DMS153 treated with DMSO at 0.1 percent for 48 hours (cell line): Measurements from ENCODE around the gene ENOX1.

ENCODE experiments used
- DNase-seq: peaks from one replicate; lab custom pipeline; 2025; ENCODE audit not compliant: unreplicated experiment; lab: John Stamatoyannopoulos, UW

ENOX1 gene

GRCh38 chr13:43749503-43749902, 37.3 kb downstream of the ENOX1 start:
- DNase-seq = no peak

- no peak for DNase-seq
Measured at GRCh38 chr13:43744261-43745031, 42.3 kb downstream of the ENOX1 start.

DNA sequence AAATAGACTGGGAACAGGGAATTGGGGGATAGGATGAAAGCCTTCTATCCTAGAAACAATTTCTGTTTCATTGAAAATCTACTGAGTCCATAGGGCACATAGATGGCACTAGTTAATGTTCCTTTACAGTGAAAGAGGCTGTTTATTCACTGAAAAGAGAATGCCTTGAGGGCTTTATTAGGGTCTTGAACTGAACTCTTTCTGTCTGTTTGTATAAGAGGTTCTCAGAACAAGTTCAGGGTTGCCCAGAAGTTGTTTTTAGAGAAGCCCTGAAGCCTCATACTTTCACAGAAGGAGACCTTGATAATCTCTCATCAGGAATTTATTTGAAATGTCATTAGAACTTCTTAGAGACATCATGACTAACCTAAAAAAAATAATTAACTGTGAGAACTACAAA, 43.9 kb downstream of the ENOX1 start:
- no peak for DNase-seq

- no peak for DNase-seq
Measured at GRCh38 chr13:43737392-43737923, 49.3 kb downstream of the ENOX1 start.

GRCh38 chr13:43732726-43733125, 54.0 kb downstream of the ENOX1 start:
- no peak for DNase-seq

DNA sequence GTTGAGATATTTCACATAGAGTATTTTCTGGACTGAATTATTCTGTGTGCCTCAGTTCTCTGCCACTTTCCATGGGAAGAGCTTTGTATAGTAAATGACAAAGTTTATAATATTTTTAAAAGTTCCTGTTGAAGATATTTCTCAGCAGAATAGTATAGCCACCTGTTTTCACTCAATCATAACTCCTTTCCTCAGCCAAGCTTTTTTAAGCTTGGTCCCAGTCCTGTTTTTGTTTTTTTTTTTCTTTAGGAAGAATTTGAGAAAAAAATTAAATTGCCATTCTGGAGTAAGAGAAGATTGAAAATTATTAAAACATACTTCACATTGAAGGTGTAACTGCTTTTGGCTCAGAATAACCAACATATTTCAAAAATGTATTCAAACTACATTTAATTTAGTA, 55.5 kb downstream of the ENOX1 start:
- no peak for DNase-seq

- no peak for DNase-seq
Measured at GRCh38 chr13:43730642-43731041, 56.1 kb downstream of the ENOX1 start.

DNA sequence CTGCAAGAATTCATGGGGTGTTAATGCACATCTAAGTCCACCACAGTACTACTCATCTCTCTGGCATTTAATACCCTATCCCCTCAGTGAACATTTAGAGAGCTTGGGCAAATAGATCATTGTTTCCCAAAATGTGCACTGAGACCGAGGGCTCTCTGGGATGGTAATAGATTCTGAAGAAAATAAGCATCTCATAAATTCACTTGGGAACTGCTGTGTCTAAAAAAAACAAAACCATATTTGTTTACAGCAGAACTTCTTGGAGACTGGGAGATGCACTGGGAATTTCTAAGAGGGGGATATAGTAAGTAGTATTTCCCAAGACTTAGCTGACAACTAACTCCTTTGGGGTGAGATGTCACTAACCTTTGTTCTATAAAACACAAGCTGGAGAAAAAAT, 58.4 kb downstream of the ENOX1 start:
- DNase-seq = no peak

DNA sequence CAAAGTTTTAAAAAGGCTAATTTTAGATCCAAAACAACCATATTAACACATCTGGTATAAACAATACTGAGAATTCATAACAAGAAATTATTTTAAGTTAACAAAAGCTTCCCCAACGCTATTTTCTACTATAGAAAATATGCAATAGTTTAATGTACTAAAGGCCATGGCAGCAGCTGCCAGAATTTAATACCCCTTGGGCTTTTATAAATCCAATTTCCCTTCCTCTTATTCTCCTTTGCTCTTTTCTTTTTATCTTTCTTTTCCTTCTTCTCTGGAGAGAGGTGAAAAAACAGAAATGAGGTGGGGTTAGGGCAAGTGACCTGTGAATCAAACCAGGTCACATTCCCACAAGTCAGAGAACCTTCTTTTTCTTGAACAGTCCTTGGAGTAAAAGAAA, 58.9 kb downstream of the ENOX1 start:
- no peak for DNase-seq

DNA sequence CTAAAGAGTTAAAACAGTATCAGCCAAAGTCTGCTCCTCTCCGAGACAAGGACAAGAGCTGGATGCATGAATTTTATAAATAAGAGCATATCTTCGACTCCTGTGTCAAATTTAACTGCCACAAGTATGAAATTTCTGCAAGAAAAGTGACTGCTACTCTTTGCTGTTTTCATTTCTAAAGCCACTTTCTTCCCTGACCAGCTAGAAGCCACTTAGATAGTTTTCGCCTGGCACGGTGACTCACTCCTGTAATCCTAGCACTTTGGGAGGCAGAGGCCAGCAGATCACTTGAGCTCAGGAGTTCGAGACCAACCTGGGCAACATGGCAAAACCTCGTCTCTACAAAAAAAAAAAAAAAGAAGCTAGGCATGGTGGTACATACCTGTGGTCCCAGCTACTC, 61.3 kb downstream of the ENOX1 start:
- DNase-seq = no peak

DNA sequence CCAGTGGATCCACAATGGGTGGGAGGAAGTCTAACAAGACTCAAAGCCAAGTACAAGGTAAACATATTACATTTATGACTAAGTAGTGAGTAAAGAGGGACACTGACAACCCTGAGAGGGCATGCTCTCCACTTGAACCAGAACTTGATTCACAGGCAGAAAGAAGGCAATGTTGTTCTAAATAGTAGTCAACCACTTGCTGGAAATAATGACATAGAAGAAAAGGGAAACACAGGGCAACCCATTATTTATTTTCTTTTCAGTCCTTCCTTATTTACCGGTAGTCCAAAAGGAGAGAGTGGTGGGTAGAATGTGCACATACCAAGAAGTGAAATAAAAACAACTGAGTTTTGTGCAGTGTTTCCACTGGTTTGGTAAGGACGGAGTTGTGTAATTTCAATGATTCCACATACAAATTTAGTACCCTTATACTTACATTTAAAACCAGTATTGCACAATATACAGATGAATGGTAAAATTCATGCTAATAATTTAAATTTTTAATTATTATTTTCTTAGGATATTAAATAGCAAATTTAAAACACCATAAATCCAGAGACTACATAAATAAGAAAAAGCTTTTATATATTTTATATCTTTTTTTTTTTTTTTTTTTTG, 65.9 kb downstream of the ENOX1 start:
- DNase-seq = no peak

DNA sequence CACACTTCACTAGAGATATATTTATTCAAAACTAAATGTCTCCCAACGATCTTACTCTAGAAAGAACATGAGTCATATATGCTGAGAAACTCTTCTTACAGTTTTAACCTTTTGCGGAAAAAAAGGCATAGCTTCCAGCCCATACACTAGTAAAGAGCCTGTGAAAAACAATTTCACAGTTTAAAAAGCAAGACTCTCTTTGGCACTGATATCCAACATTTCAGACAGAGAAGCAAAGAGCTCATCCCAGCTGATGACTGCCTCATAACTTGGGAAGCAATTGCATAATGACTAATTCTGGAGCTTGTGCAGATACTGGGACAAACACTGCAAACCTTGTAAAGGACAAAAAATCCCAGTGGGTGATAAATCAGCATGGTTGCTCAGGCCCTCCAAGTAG, 88.0 kb downstream of the ENOX1 start:
- no peak for DNase-seq

DNA sequence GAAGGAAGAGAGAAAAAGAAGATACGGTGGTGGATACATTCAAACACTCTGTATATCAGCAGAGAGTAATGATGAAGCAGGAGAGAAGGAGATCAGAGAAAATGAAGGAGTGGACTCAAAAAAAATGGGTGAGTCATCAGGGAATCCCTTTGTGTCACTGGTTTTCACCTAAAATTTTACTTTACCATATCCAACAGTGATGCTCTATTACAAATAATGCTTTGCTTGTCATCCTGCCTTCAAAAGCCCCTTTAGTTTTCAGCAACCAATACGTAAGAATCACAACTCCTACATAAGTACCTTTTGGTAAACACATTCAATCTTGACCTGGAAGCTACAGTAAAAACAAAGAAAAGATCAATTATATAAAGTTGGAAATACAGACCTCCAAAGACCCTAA, 88.8 kb downstream of the ENOX1 start:
- DNase-seq = no peak

GRCh38 chr13:43697323-43697722, 89.4 kb downstream of the ENOX1 start:
- DNase-seq = no peak

DNA sequence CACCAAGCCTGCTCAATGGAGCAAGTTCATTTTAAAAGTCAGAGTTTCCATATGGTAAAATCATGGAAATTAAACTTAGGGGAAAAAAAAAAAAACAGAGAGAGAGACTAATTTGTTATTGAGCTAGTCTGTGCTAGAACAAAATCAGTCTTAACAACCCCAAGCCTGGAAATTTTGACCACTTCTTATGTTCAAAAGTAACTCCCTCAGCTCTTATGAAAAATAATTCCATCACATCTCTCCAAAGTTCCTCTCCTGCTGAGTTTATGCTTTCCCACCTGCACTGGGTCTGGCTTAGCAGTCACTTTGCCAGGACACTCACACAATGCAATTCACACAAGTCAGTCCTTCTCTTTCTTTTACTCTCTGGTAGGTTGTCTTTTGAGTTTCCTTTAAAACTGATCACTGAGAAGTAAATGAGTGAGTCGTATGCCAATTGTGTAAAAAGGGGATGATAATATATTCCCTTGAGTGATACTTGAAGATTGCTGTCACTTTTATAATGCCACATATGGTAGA, 92.6 kb downstream of the ENOX1 start:
- DNase-seq = no peak

GRCh38 chr13:43693639-43694038, 93.1 kb downstream of the ENOX1 start:
- no peak for DNase-seq

DNA sequence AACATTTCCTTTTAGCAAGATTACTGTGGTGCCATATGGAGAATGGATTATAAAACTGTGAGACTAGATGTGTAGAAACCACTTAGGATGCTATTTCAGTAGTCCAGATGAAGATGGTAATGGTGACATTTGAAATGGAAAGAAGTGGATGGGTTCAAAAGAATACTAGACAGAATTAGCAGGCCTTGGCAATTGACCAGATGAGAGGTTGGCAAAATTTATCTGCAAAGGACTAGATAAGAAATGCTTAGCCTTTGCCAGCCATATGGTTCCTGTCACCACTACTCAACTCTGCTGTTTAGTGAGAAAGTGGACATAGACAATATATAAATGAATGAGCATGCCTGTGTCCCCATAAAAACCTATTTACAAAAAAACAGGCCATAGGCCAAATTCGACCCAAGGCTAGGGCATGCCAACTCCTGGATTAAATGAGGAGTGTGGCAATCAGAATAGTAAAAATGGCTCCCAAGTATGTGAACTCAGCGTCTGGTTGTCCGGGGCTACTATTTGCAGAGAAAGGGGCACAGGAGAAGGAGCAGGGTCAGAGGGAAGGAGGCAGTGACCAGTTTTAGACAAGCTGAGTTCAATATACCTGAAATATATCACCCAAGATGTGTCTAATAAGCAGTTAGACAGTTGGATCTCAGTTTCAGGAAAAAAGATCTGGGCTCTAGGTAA, 98.4 kb downstream of the ENOX1 start:
- DNase-seq = no peak

DNA sequence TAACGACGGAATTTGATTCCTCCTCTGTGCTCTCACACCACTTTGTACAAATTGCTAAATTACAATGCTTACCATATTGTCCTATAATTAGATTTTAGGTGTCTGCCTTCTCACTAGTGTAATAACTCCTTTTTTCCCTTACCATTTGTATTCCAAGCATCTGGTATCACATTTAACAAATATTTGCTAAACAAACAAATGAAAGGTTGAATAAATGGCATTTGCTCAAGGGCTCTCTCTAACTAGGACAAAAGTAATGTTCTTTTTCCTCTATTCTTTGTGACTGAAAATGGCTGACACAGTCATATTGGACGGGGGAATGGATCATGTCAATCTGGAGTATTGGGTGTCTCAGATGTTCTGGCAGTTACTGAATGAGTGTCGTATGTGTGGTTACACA, 99.7 kb downstream of the ENOX1 start:
- DNase-seq = peak; percentile 20

- no peak for DNase-seq
Measured at GRCh38 chr13:43686557-43686956, 100.2 kb downstream of the ENOX1 start.

DNA sequence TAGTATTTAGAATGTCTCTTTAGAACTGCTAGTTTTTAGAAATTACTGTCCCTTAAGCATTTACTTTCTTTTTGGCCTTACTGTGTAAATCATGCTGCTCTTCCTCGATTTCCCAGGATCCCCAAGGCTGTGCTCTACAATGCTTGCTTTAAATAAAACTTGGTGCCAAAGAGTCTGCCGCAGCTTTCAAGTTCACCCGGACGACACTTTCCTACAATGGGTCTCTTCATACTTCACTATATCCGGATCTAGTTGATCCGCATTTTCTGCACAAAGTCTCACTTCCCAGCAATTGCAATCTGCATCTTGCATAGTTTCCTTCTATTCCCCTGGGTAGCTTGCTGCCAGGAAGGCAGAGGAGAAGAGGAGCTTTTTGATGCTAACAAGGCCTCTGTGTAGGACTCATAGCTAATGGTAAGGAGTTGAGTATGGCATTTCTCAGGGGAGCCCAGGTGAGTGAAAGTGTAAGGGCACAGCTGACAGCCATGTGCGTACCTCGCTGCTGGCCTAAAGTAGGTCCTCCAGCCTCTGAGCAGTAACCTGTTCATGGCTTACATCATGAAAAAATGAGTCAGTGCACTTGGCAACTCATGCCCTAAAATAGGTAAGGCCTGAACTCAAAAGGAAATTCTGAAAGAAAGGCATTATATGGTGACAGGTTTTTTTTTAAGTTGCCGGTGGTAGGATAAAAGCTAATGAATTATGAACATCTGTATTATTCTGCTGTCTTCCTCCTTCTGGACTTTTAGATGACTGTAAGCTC, 101.6 kb downstream of the ENOX1 start:
- DNase-seq = no peak

DNA sequence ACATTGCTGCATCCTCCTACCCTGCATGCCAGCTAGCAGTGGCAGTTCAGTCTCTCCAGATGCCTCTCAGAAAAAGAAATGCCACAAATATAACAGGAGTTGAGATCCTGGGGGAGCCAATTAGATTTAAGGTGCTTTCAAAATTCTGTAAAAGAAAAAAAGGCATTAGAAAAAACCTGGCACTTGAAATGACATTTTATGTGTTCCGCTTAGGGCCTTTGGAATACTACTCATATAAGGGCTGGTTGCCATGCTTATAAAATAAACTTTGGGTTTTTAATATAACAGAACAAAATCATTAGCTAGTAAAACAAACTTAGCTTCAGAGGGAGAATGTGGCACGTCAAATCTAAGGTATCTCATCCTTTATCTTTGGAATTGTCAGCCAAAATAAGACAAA, 104.1 kb downstream of the ENOX1 start:
- DNase-seq = no peak
